ENCODE results near the gene RPS6KA1. TPM values are rescaled to one million over a fixed set of nuclear protein-coding genes. Genes with fewer than 3 reads are reported as not detected.
A peak's percentile ranks its signal among the peaks of the same experiment; 100 is the strongest.

Gene RPS6KA1
- total RNA-seq, 1 donor from 2014 or later = 331 TPM

DNA sequence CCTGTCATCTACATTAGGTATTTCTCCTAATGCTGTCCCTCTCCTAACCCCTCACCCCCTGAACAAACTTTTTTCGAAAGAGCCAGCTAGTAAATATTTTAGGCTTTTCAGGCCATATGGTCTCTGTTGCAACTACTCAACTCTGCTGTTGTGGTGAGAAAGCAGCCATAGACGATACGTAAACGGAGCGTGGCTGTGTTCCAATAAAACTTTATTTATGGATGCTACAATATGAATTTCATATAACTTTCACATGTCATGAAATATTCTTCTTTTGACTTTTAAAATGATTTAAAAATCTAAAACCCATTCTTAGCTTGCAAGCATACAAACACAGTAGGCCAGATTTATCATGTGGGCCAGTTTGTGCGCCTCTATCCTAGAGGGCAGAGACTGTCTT, 11.2 kb upstream of the RPS6KA1 start:
- DNase-seq (ENCODE audit: low spot score) = no peak
- Mint-ChIP-seq H3K27me3 (ENCODE audit: insufficient read depth) (peaks cover 13% of the 10 kb centered on the region), H3K27ac (no peak overlapping the region), H3K9me3 (no peaks in the 10 kb centered on the region), H3K4me1 (ENCODE audit: low read depth) (no peaks in the 10 kb centered on the region), H3K4me3 (no peak overlapping the region), H3K36me3 (ENCODE audit: low read depth) (no peaks in the 10 kb centered on the region)
- intact Hi-C loops (cut with micrococcal nuclease) = no loop called here

DNA sequence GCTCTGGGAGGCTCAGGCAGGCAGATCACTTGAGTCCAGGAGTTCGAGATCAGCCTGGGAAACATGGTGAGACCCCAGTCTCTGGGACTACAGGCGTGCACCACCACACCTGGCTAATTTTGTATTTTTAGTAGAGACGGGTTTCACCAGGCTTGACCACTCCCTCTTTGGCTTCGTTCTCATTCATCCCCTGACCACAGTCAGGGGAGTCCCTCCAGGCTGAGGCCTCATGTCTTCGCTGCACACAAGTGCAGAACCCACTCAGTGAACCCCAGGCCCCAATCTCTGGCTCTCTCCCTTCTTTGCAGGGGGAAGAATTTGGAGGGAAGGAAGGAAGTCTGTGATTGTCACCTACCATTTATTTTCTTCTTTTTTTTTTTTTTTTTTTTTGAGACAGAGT, 9.2 kb upstream of the RPS6KA1 start:
- DNase-seq (ENCODE audit: low spot score) = no peak
- Mint-ChIP-seq H3K9me3 (no peaks in the 10 kb centered on the region), H3K27ac (no peak overlapping the region), H3K4me3 (no peak overlapping the region), H3K36me3 (ENCODE audit: low read depth) (no peaks in the 10 kb centered on the region), H3K27me3 (ENCODE audit: insufficient read depth) (peaks cover 23% of the 10 kb centered on the region), H3K4me1 (ENCODE audit: low read depth) (peaks cover 6% of the 10 kb centered on the region)
- intact Hi-C loops (cut with micrococcal nuclease) = no loop called here

DNA sequence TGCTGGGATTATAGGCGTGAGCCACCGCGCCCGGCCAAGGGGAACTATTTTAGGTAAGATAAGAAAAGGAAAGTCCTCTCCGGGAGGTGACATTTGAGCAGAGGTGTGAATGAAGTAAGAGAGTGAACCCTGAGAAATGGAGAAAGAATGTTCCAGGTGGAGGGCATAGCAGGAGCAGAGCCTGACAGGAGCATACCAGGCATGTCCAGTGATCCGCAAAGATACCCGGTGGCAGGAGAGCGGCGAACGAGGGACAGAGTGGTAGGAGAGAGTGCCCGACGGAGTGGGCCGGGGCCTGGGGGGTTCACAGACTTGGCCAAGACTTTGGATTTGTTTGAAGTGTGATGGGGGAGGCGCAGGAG, 7.9 kb upstream of the RPS6KA1 start:
- peaks cover 6% of the 10 kb centered on the region for H3K4me1 Mint-ChIP-seq (ENCODE audit: low read depth)
- H3K36me3 Mint-ChIP-seq (ENCODE audit: low read depth) = no peaks in the 10 kb centered on the region
- peaks cover 22% of the 10 kb centered on the region for H3K27me3 Mint-ChIP-seq (ENCODE audit: insufficient read depth)
- no peaks in the 10 kb centered on the region for H3K9me3 Mint-ChIP-seq
- intact Hi-C loops (cut with micrococcal nuclease) = no loop called here
- H3K27ac Mint-ChIP-seq = no peak overlapping the region
- no peak overlapping the region for H3K4me3 Mint-ChIP-seq
- no peak for DNase-seq (ENCODE audit: low spot score)

DNA sequence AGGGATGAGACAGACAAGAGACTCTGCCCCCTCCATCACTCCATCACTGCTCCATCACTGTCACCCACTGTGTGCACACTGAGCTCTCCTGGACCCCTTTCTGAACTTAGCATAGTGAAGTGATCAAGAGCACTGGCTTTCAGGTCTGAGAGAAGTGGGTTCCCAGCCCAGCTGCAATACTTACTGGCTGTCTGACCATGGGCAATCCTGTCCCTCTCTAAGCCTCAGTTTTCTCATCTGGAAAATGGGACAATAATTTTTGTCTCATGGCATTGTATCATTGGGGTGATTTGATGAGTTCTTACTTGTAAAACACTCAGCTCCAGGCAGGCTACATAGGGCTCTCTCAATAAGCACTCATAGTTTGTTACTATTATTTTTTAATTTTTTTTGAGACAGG, 7.5 kb upstream of the RPS6KA1 start:
- no peak overlapping the region for H3K27ac Mint-ChIP-seq
- peaks cover 6% of the 10 kb centered on the region for H3K4me1 Mint-ChIP-seq (ENCODE audit: low read depth)
- H3K36me3 Mint-ChIP-seq (ENCODE audit: low read depth) = no peaks in the 10 kb centered on the region
- H3K27me3 Mint-ChIP-seq (ENCODE audit: insufficient read depth) = peaks cover 22% of the 10 kb centered on the region
- H3K4me3 Mint-ChIP-seq = no peak overlapping the region
- no peaks in the 10 kb centered on the region for H3K9me3 Mint-ChIP-seq
- no peak for DNase-seq (ENCODE audit: low spot score)
- intact Hi-C loops (cut with micrococcal nuclease) = no loop called here

DNA sequence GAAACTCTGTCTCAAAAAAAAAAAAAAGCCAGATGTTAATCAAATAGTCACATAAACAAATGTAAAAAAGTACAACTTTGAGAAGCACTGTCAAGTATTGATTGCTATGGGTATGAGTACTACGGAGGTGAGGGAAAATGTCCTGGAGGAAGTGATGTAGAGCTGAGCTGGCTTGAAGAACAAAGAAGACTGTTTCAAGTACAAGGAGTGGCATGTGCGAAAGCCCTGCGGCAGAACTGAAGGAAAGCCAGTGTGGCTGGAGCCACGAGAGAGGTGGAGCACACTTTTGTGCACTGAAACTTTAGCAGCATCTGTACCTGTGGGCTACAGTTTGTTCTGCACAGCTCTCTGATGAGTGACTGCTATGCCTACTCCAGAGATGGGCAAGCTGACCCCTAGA, 5.4 kb upstream of the RPS6KA1 start:
- Mint-ChIP-seq H3K27me3 (ENCODE audit: insufficient read depth) (peaks cover 14% of the 10 kb centered on the region), H3K4me1 (ENCODE audit: low read depth) (peaks cover 14% of the 10 kb centered on the region), H3K4me3 (no peak overlapping the region), H3K36me3 (ENCODE audit: low read depth) (no peaks in the 10 kb centered on the region), H3K9me3 (no peaks in the 10 kb centered on the region), H3K27ac (peak overlapping the region; percentile 52)
- DNase-seq (ENCODE audit: low spot score) = no peak
- intact Hi-C loops (cut with micrococcal nuclease) = no loop called here

DNA sequence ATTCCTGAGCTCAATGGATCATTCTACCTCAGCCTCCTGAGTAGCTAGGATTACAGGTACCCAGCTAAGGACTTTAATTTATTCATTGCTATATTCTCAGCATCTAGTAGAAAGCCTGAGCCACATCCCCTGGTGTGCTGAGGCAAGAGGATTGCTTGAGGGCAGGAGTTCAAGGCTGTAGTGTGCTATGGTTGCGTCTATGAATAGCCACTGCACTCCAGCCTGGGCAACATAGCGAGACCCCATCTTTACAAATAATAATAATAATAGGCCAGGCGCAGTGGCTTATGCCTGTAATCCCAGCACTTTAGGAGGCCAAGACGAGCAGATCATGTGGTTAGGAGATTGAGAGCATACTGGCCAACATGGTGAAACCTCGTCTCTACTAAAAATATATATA, 3.3 kb upstream of the RPS6KA1 start:
- Mint-ChIP-seq H3K9me3 (no peaks in the 10 kb centered on the region), H3K36me3 (ENCODE audit: low read depth) (no peaks in the 10 kb centered on the region), H3K27ac (no peak overlapping the region), H3K4me1 (ENCODE audit: low read depth) (peaks cover 29% of the 10 kb centered on the region), H3K27me3 (ENCODE audit: insufficient read depth) (peaks cover 14% of the 10 kb centered on the region), H3K4me3 (no peak overlapping the region)
- no peak for DNase-seq (ENCODE audit: low spot score)
- intact Hi-C loops (cut with micrococcal nuclease) = no loop called here

DNA sequence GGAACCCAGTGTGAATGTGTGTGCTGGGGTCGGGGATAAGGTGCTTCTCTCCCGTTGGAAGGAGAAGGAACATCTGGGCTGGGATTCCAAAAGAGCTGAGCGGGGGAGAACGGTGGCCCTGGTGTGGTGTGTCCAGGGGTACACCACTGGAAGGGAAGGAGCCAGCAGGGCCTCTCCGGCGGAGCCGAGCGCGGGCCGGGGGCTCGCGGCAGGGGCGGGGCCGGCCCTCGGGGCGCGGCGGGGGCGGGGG, 231 bp upstream of the RPS6KA1 start:
- Mint-ChIP-seq H3K4me1 (ENCODE audit: low read depth) (peaks cover 39% of the 10 kb centered on the region), H3K27me3 (ENCODE audit: insufficient read depth) (peaks cover 5% of the 10 kb centered on the region), H3K27ac (peak overlapping the region; percentile 93), H3K9me3 (no peaks in the 10 kb centered on the region), H3K36me3 (ENCODE audit: low read depth) (no peaks in the 10 kb centered on the region), H3K4me3 (peak overlapping the region; percentile 94)
- intact Hi-C loops (cut with micrococcal nuclease) = loop anchor here (1.0 kb wide), 2 partner anchors 13 to 28 kb away; no protein-coding TSS in a partner anchor
- DNase-seq (ENCODE audit: low spot score) = no peak

DNA sequence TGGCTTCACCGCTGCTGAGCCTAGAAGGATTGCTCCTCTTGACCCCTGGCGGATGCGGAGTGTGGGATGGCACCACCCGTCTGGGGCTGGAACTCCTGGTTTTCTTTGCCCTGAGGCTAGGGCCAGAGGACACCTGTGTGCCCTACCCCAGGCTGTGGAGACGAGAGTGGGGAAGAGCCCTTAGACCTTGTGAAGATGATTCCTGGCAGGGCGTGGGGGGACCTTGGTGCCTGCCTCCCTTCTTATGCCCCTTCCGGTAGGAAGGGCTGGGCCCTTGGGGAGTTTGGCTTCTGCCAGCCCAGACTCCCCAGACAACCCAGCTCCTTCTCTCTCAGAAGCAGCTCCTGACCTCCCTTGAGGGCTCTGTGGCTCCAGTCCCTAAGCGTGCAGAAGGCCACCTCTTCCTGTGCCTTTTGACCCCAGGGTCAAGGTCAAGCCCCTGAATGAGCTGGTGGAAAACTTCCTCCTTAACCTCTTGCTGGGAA, 891 bp downstream of the RPS6KA1 start:
- Mint-ChIP-seq H3K36me3 (ENCODE audit: low read depth) (no peaks in the 10 kb centered on the region), H3K27ac (peak overlapping the region; percentile 55), H3K9me3 (no peaks in the 10 kb centered on the region), H3K4me3 (peak overlapping the region; percentile 88), H3K4me1 (ENCODE audit: low read depth) (peaks cover 49% of the 10 kb centered on the region), H3K27me3 (ENCODE audit: insufficient read depth) (no peaks in the 10 kb centered on the region)
- DNase-seq (ENCODE audit: low spot score) = no peak
- intact Hi-C loops (cut with micrococcal nuclease) = no loop called here

DNA sequence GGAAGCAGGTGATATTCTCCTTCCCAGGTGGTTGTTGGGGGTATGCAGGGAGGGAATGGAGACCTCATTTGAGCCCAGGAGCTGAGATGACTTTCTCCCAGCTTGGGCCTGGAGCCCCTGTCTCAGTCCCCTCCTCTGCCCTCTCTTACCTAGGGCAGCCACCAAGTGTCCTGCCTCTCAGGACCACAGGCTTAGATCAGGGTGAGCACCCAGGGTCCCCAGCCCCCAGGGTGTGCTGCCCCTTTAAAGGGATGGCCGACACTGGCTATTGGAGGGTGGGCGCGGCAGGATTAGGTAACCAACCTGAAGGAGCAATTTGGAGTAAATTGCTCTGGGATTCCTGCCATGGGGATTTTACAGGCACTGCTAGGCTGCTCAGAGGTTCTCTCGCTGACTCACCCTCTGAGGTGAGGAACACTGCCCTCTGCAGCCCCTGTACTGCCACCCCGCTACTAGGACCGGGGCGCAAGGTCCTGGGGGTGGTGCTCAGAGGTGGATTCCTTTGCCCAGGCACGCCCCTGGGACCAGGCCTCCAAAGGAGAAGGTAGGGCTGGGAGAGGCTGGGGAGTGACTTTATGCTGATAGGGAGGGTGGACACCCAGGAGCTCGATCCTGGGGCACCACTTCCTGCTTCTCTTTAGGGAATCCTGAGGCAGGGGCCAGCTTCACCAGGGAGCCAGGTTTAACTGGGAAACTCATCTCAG, 1.5 kb downstream of the RPS6KA1 start:
- Mint-ChIP-seq H3K4me1 (ENCODE audit: low read depth) (peaks cover 50% of the 10 kb centered on the region), H3K9me3 (no peaks in the 10 kb centered on the region), H3K4me3 (peak overlapping the region; percentile 88), H3K36me3 (ENCODE audit: low read depth) (no peaks in the 10 kb centered on the region), H3K27ac (peak overlapping the region; percentile 7), H3K27me3 (ENCODE audit: insufficient read depth) (no peaks in the 10 kb centered on the region)
- DNase-seq (ENCODE audit: low spot score) = no peak
- intact Hi-C loops (cut with micrococcal nuclease) = no loop called here

DNA sequence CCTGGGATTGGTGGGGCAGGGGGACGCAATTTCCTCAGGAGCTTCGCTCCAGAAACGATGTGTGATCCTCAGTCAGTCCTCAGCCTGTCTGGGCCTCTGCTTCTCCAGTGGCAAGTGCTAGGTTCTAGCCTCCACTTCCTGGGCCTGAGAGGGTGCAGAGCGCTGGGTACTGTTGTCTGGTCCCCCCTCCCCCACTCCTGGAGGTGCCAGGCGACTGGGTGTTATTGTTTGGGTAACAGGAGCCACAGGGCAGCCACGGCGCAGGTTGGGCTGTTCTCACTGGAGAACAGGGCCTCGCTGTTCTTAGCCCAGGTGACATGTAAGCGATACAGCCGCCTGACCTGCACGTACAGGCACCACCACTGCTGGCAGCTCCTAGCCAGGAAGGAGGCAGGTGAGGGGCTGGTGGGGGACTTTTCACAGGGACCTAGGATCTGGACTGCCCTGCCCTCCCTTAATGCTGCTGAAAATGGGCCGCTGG, 2.1 kb downstream of the RPS6KA1 start:
- no peaks in the 10 kb centered on the region for H3K27me3 Mint-ChIP-seq (ENCODE audit: insufficient read depth)
- H3K36me3 Mint-ChIP-seq (ENCODE audit: low read depth) = no peaks in the 10 kb centered on the region
- no peak for DNase-seq (ENCODE audit: low spot score)
- H3K9me3 Mint-ChIP-seq = no peaks in the 10 kb centered on the region
- intact Hi-C loops (cut with micrococcal nuclease) = loop anchor here (1.0 kb wide), 1 partner anchor 9 kb away; no protein-coding TSS in a partner anchor
- H3K27ac Mint-ChIP-seq = no peak overlapping the region
- peaks cover 55% of the 10 kb centered on the region for H3K4me1 Mint-ChIP-seq (ENCODE audit: low read depth)
- H3K4me3 Mint-ChIP-seq = peak overlapping the region; percentile 88

DNA sequence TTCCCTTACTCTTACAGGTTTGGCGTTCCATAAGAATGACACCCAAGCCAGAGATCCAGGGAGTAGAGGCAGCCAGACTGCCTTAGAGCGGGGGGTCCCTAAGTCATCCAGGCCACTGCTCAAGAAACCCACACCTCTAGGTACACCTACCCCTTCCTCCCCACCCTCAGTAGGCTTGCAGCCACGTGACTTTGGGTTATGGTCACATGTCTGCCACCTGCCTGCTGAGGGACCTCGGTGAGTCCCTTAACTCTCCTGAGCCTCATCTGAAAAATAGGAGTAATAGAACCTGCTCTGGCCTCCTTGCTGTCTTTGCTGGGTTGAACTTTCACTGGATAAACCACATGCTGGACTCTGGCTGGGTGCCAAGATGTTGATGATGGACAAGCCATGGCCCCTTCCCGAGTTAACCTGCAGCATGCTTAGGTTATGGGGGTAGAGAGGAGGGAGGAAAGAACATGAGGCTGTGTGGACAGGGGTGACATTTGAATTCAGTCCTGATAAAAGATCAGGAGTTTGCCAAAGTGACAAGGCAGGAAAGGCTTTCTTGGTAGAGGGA, 4.5 kb downstream of the RPS6KA1 start:
- no peak overlapping the region for H3K27ac Mint-ChIP-seq
- no peak for DNase-seq (ENCODE audit: low spot score)
- intact Hi-C loops (cut with micrococcal nuclease) = no loop called here
- no peaks in the 10 kb centered on the region for H3K9me3 Mint-ChIP-seq
- peaks cover 10% of the 10 kb centered on the region for H3K36me3 Mint-ChIP-seq (ENCODE audit: low read depth)
- no peak overlapping the region for H3K4me3 Mint-ChIP-seq
- no peaks in the 10 kb centered on the region for H3K27me3 Mint-ChIP-seq (ENCODE audit: insufficient read depth)
- H3K4me1 Mint-ChIP-seq (ENCODE audit: low read depth) = peaks cover 67% of the 10 kb centered on the region

DNA sequence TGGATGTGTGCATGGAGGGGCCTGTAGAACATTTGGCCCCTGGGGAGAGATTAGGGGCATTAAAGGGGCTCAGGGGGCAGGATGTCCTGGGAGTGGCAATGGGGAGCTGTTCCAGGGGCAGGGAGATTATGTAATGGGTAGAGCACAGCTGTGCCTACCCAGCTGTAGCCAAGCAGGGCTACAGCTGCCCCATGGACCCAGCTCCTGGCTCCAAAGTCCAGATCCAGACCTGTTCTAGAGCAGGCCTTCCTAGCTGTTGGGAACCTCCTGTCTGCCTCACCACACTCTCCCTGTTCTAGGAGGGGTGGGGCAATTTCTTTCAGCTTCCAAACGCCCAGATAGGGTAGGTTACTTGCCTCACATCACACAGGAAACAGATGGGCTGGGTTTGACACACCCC, 5.6 kb downstream of the RPS6KA1 start:
- Mint-ChIP-seq H3K27me3 (ENCODE audit: insufficient read depth) (no peaks in the 10 kb centered on the region), H3K9me3 (no peaks in the 10 kb centered on the region), H3K4me3 (no peak overlapping the region), H3K4me1 (ENCODE audit: low read depth) (peaks cover 73% of the 10 kb centered on the region), H3K36me3 (ENCODE audit: low read depth) (peaks cover 14% of the 10 kb centered on the region), H3K27ac (no peak overlapping the region)
- DNase-seq (ENCODE audit: low spot score) = no peak
- intact Hi-C loops (cut with micrococcal nuclease) = no loop called here

DNA sequence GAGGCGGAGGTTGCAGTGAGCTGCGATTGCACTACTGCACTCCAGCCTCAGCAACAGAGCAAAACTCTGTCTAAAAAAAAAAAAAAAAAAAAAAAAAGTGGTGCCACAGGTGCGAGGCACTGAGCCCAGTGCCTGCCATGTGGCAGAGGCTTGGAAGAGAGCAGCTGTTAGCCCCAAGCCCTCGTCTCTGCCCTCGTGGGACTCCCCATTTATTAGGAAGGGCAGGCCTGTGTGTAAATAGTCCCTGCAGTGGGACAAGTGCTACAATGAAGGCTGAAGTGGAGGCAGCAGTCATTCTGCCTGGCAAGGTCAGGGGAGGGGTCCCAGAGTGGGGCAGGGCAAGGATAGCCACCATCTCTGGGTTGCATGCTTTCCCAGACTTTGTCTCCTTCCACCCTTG, 6.5 kb downstream of the RPS6KA1 start:
- H3K36me3 Mint-ChIP-seq (ENCODE audit: low read depth) = peaks cover 16% of the 10 kb centered on the region
- no peak for DNase-seq (ENCODE audit: low spot score)
- intact Hi-C loops (cut with micrococcal nuclease) = no loop called here
- H3K27ac Mint-ChIP-seq = no peak overlapping the region
- no peaks in the 10 kb centered on the region for H3K9me3 Mint-ChIP-seq
- H3K4me3 Mint-ChIP-seq = no peak overlapping the region
- no peaks in the 10 kb centered on the region for H3K27me3 Mint-ChIP-seq (ENCODE audit: insufficient read depth)
- peaks cover 70% of the 10 kb centered on the region for H3K4me1 Mint-ChIP-seq (ENCODE audit: low read depth)

DNA sequence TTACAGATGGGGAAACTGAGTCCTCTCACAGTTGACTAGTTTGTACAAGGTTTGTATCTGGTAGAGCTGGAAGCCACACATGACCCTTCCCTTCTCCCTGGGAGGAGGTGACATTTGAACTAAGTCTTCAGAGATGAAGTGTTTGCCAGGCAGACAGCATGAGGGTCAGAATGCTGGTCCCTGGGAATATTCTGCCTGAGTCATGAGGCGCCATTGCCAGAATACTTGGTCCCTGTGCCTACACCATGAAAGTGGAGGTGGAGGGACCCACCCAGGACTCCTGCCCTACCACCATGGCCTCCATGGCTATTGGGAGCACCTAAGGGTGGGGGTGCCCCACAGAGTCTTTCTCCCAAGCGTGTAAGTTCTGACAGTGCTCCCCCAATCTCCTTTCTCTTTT, 7.0 kb downstream of the RPS6KA1 start:
- peaks cover 68% of the 10 kb centered on the region for H3K4me1 Mint-ChIP-seq (ENCODE audit: low read depth)
- intact Hi-C loops (cut with micrococcal nuclease) = no loop called here
- H3K36me3 Mint-ChIP-seq (ENCODE audit: low read depth) = peaks cover 16% of the 10 kb centered on the region
- no peaks in the 10 kb centered on the region for H3K27me3 Mint-ChIP-seq (ENCODE audit: insufficient read depth)
- H3K27ac Mint-ChIP-seq = no peak overlapping the region
- no peak for DNase-seq (ENCODE audit: low spot score)
- no peaks in the 10 kb centered on the region for H3K9me3 Mint-ChIP-seq
- no peak overlapping the region for H3K4me3 Mint-ChIP-seq

Measured in activated T-helper 1 cell treated with anti-CD3 and anti-CD28 coated beads, Interleukin-12 subunit alpha, Interleukin-12 subunit beta, Interleukin-2, Interleukin-4 antibody, amounts not matched to agents 30 ng/mL and 10 ng/mL and 1 ng/mL, durations not matched to agents 14 hours and 24 hours and 36 hours (primary cell).